GM19351 (cell line): Measurements from ENCODE around the gene GLTPD2.

Source experiments
- ATAC-seq: cut with Tn5 transposase; IDR thresholded peaks from one replicate; pipeline ENCODE4 v1.9.1; 2021; ENCODE audit warnings: mild to moderate bottlenecking, moderate library complexity; ENCODE audit not compliant: unreplicated experiment

Gene GLTPD2

GRCh38 chr17:4788807-4789700 lies at the start of gene GLTPD2:
Gene GLTPD2 (plus strand): TSS chr17:4788964. CDS start chr17:4789012, 48 bp downstream.
- no peak for ATAC-seq

- ATAC-seq, result no peak
Measured at GRCh38 chr17:4739122-4740024, 49.4 kb upstream of the GLTPD2 start, which contains the start of the genes CXCL16 and ZMYND15. Gene CXCL16 (minus strand): TSS chr17:4739928. CDS start chr17:4739339, 589 bp downstream. Gene ZMYND15 (plus strand): TSS chr17:4739833. CDS start chr17:4740549, 716 bp downstream.

GRCh38 chr17:4740025-4740351 lies 48.8 kb upstream of the GLTPD2 start:
- no peak for ATAC-seq

- ATAC-seq, result no peak
Measured at GRCh38 chr17:4740584-4740983, 48.2 kb upstream of the GLTPD2 start.

DNA sequence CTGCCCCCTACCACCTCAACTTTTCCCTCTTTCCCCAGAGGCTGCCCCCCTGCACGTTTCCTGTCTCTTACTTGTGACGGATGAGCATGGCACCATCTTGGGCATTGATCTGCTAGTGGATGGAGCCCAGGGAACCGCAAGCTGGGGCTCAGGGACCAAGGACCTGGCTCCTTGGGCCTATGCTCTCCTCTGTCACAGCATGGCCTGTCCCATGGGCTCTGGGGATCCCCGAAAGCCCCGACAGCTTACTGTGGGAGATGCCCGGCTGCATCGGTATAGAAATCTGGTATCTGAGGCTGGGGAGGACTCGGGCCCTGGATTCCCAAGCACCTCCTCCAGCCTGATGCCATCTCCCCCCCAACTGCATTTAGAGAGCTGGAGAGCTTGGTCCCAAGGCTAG lies 47.2 kb upstream of the GLTPD2 start:
- ATAC-seq, result no peak

DNA sequence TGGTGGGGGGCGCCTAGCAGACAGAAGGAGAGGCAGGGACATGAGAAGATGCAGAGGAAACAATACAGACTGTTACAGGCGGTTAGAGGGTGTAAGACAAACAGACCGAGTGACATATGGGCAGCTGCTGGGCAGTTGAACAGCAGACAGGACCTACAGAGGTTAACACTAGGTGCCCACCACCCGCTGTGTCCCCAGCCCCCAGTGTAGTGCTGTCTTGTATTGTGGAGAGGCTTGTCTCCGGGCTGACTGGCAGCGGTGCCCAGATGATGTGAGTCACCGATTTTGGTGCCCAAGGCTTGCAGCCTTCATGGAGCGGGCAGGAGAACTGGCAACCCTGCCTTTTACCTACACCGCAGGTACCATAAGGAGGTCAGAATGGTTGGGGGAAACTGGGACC lies 46.6 kb upstream of the GLTPD2 start:
- ATAC-seq, result no peak

GRCh38 chr17:4742629-4743028 lies 46.1 kb upstream of the GLTPD2 start:
- no peak for ATAC-seq

- no peak for ATAC-seq
Measured at GRCh38 chr17:4743216-4743615, 45.5 kb upstream of the GLTPD2 start.

DNA sequence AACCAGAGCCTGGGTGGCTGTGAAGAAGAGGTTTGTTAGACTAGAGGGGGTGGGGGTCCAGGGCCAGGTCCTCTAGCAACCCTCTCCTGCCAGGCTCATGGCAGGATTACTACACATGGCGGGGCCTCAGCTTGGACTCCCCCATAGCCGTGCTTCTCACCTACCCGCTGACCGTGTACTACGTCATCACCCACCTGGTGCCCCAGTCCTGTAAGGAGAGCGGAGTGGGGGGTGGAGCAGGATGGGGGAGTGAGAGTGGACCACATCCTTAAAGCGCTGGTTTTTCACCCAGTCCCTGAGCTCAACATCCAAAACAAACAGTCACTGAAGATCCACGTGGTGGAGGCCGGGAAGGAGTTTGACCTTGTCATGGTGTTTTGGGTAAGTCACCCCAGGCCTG lies 44.9 kb upstream of the GLTPD2 start:
- no peak for ATAC-seq

- ATAC-seq, result no peak
Measured at GRCh38 chr17:4744999-4745969, 43.5 kb upstream of the GLTPD2 start.

- no peak for ATAC-seq
Measured at GRCh38 chr17:4747847-4748246, 40.9 kb upstream of the GLTPD2 start.

DNA sequence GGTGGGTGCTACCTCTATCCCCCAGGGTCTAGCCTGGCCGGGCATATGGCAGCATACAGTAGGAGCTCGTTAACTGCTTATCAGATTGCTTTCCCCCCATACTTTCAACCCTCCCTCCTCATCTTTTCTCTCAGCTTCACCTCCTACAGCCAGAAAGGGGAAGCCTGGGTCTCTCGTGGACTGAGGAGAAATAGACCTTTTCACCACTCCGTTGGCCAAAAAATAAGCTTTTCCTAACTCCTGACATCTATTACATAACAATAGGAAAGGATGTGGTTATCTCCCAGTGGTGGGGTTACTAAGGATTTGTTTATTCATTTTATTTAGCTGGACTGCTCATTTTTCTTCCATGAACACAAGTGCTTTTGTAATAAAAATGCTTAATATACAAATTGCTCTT lies 40.1 kb upstream of the GLTPD2 start:
- no peak for ATAC-seq

DNA sequence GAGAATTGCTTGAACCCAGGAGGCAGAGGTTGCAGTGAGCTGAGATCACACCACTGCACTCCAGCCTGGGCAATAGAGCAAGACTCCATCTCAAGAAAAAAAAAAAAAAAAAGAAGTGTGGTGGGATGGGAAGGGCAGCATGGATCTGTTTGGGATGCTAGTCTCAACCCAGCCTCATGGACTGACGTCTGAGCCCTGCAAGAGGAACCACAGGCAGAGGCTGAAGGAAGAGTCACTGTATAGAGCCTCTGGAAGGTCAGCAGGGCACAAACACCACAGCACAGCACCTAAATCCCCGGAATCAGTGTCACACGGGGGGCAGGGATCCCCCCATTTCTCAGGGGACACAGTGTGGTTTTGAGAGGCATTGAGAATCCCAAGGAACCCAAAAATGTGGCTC lies 38.2 kb upstream of the GLTPD2 start:
- ATAC-seq, result no peak

DNA sequence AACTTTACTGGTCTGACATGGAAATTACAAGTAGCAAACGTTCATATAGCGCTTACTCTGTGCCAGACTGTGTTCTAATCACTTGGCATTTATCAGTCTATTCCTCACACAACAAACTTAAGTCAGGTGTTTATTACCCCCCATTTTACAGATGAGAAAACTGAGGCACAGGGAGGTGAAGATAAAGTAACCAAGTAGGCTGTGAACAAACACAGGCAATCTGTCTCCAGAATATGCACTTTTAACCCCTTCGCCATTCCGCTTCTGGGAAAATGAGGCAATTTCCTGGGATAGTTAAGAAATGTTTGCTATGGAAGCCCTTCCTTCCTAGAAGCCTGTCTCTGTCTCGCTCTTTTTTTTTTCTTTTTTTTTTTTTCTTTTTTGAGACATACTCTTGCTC lies 36.8 kb upstream of the GLTPD2 start:
- no peak for ATAC-seq

GRCh38 chr17:4753392-4753791 lies 35.4 kb upstream of the GLTPD2 start:
- ATAC-seq, result no peak

- no peak for ATAC-seq
Measured at GRCh38 chr17:4759776-4760236, 29.0 kb upstream of the GLTPD2 start.

GRCh38 chr17:4764595-4764994 lies 24.2 kb upstream of the GLTPD2 start:
- ATAC-seq, result no peak

DNA sequence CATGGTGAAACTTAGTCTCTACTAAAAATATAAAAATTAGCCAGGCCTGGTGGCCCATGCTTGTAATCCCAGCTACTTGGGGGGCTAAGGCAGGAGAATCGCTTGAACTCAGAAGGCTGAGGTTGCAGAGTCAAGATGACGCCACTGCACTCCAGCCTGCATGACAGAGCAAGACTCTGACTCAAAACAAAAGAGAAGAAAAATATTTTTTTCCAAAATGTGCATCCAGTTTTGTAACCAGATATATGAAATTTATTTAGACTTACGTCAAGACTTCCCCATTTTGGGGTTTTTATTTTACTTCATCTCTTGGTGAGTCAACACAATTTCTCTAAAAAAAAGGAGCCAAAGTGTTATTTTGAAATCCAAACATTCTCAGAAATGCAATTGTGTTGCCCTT lies 22.6 kb upstream of the GLTPD2 start:
- ATAC-seq, result no peak

- ATAC-seq, result no peak
Measured at GRCh38 chr17:4766723-4767122, 22.0 kb upstream of the GLTPD2 start.

DNA sequence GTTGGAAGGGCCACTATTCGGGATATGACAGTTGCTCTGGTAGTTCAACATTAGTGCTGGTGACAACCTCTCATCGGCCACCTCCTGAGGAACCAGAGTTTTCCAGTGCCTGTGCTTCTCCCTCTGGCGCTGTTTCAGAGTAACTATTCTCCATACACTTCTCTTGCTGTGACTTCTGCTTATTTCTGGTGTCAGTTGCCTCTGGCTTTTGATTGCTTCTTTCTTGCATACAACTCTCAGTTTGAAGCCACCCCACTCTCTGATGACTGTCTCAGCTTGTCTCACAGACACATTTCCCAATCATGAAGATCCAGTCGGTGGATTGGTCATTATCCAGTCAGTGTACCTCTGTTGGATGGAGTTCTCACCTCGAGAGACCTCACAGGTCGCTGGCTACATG lies 20.5 kb upstream of the GLTPD2 start:
- no peak for ATAC-seq
